Measurements from ENCODE around the gene NALCN.

GRCh38 chr13:101309014-101309619 is 107.2 kb downstream of the NALCN start:
- TF ChIP-seq POLR2A (IDR thresholded peaks at IDR 0.05; ENCODE audit: low read length) (no peak), GATA1 (IDR thresholded peaks at IDR 0.05; ENCODE audit: low read depth, low read length) (no peak)
